GM12892 (cell line): Measurements from ENCODE around the gene WDR27.
"Not testable (repeated sequence)": the region's sequence is repeated elsewhere in the genome, so short reads cannot be mapped to it uniquely, and the experiment has no call there.

Source experiments
- DNase-seq: peaks from one replicate; pipeline ENCODE4 v3.0.0; 2011; ENCODE audit not compliant: insufficient read length
- FAIRE-seq: peaks from 2 replicates; lab custom pipeline; 2011; peaks lifted over from hg19 to GRCh38; lab: Jason Lieb, UNC
- POLR2A ChIP-seq: IDR thresholded peaks from 2 replicates; pipeline ENCODE4 v1.6.1; 2011; ENCODE audit warnings: low read depth, low read length, control low read depth
- POLR2AphosphoS5 ChIP-seq: IDR thresholded peaks from 2 replicates; pipeline ENCODE4 v1.6.1; 2011; ENCODE audit warnings: low read depth, low read length, control low read depth
- TAF1 ChIP-seq: IDR thresholded peaks from 2 replicates; pipeline ENCODE4 v1.6.1; 2011; ENCODE audit warnings: low read depth, mild to moderate bottlenecking, control low read depth, low read length, borderline replicate concordance

The WDR27 gene

DNA sequence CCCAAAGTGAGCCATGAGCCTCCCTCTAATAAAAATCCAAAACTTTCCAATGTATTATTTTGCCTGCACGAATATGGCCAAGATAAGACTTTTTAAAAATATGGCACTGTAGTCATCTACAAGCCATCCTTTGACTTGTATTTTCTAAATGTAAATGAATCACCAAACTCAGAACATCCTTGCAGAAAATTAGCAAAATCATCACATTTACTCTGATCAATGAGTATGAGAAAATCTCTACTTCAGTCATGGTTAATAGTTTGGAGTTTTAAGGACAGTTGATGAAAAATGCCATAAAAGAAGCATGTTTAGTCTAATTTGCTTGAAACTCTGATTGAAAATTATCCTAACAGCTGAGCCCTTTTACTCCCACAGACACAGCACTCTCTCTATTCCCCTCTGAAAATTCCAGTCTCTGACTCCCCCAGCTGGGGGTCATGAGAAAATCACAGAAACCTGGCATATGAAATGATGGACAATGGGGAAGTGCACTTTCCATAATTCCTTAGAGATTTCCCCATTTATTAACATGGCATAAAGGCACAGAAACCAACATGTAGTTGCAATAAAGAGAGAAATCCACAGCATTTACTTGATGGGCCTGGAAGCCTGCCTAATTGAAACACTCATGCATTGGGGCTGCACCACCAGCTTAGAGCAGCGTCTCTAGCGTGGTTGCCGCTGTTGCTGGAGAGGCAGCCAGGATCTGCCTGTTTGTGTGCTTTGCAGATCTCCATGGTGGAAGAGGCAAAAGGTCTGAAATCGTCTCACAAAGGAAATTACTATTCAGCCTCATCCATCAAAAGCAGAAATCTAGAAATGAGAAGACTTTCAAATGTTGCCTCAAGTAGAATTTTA, 214.0 kb downstream of the WDR27 start:
- no peak for FAIRE-seq
- no peak for DNase-seq
- TF ChIP-seq POLR2A (no peak), POLR2AphosphoS5 (no peak), TAF1 (no peak)

DNA sequence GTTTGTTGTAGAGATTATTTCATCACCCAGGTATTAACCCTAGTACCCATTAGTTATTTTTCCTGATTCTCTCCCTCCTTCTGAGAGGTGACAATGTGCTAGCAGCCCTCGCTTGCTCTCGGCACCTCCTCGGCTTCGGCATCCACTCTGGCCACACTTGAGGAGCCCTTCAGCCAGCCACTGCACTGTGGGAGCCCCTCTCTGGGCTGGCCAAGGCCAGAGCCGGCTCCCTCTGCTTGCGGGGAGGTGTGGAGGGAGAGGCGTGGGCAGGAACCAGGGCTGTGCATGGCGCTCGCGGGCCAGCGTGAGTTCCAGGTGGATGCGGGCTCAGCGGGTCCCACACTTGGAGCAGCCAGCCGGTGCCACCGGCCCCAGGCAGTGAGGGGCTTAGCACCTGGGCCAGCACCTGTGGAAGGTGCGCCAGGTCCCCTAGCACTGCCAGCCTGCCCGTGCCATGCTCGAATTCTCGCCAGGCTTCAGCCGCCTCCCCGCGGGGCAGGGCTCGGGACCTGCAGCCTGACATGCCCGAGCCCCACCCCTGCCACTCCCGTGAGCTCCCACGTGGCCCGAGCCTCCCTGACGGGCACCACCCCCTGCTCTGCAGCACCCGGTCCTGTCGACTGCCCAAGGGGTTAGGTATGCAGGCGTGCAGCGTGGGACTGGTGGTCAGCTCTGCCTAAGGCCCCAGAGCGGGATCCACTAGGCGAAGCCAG, 221.9 kb downstream of the WDR27 start:
- DNase-seq, result no peak
- no peak for TF ChIP-seq POLR2AphosphoS5
- TF ChIP-seq TAF1, result no peak
- no peak for TF ChIP-seq POLR2A
- FAIRE-seq, result no peak

DNA sequence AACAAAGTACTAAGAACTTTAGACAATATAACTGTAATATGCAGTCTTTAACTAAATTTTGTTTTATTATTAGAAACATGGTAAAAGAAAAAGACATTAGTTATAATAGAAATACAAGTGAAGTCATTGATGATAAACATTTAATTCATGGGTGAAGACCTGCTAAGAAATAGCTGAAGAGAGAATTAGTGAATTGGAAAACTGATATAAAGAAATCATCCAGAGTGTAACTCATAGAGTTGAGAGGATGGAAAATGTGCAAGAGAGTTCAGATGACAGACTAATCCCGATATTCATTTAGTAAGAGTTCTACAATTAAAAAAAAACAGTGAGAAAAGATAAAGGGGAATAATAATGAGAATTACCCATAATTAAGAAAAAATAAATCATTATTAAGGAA, 227.5 kb downstream of the WDR27 start:
- DNase-seq (no peak), FAIRE-seq (no peak)
- no peak for TF ChIP-seq POLR2A
- TF ChIP-seq POLR2AphosphoS5, result no peak
- TF ChIP-seq TAF1, result no peak

DNA sequence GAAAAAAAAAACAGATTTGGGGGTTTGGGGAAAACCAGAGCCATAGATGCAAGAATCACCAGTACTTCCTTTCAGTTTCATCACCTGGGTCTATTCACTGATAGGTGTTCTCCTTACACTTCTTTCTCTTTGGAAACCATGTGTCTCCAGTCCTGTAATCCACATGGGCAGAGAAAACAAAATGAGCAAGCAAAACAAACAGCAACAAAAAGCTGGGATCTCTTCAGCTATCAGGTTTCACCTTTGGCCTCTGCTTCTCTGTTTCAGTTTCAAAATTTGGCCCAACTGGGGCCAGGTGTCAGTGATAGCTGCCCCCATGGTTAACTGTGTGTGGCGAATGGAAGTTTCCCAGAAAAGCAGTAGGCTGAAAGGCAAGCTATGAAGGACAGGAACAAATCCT, 228.2 kb downstream of the WDR27 start:
- TF ChIP-seq POLR2A (no peak), POLR2AphosphoS5 (no peak), TAF1 (no peak)

DNA sequence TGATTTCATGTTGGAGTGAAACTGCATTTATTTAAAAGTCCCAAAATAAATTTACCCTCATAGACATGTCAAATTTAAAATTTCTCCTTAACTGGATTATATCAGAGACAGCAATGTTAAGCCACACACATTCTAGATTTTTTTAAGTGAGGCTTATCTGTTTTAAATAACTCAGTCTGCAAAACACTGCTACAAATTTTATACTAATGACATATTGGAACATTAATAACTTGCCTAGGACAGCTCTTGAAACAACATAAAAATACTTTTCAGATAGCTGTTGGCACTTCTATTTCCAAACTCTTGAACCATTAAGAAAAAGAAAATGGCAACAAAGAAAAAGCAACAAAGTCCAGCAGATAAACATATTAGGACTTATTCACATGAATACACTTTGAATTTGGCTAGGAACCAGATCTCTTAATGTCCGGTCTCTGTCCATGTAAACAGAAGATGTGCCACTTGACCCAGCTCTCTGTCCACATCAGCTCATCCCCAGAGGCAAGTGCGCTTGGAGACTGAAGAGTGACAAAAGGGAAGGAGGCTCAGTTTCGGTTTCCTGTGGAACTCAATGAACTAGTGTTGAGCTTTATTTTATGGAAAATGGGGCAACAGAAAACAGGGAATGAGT, 228.9 kb downstream of the WDR27 start:
- DNase-seq (no peak), FAIRE-seq (no peak)
- TF ChIP-seq TAF1, result no peak
- TF ChIP-seq POLR2AphosphoS5, result no peak
- no peak for TF ChIP-seq POLR2A

More for the DNA sequence above, 228.2 kb downstream of the WDR27 start:
- DNase-seq (no peak), FAIRE-seq (no peak)

DNA sequence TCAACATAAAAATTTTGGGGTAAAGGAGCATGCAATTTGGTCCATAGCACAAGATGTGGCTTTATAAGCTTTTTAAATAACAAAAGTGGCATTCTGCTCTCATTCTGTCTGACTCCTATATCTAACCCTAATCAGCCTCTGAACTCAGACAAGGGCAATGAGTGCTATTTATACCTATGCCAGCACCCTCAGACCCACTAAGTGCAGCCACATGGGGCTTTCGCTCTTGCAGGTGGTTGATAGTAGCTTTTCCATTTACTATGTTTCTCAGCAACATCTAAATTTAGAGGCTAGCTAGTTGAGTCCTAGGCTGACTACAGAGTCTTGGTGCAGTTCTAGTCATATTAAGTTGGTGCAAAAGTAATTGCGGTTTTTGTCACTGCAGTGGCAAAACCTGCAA, 231.0 kb downstream of the WDR27 start:
- FAIRE-seq, result no peak
- no peak for TF ChIP-seq POLR2AphosphoS5
- no peak for TF ChIP-seq POLR2A
- no peak for TF ChIP-seq TAF1
- no peak for DNase-seq

DNA sequence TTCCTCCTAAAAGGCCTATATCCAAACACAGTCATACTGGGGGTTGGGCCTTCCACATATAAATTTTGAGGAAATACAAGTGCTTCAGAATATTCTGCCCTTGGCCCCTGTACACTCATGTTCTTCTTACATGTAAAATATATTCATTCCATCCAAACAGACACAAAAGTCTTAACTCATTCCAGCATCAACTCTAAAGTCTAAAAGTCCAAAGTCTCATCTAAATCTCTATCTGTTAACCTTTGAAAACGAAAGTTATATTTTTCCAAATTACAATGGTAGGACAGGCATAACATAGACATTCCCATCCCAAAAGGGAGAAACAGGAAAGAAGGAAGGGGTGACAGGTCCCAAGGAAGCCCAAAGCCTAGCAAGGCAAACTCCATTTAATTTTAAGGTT, 232.8 kb downstream of the WDR27 start:
- no peak for FAIRE-seq

DNA sequence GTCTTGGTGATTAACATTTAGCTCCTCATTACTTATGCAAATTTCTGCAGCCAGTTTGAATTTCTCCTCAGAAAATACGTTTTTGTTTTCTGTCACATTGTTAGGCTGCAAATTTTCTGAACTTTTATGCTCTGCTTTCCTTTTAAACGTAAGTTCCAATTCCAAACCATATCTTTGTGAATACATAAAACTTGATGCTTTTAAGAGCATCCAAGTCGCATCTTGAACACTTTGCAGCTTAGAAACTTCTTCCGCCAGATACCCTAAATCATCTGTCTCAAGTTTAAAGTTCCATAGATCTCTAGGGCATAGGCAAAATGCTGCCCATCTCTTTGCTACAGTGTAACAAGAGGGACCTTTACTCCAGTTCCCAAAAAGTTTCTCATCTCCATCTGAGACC, 234.1 kb downstream of the WDR27 start:
- FAIRE-seq, DNase-seq: not testable (repeated sequence)

More for the DNA sequence above, 232.8 kb downstream of the WDR27 start:
- TF ChIP-seq POLR2AphosphoS5 (no peak), POLR2A (no peak), TAF1 (no peak)
- no peak for DNase-seq

DNA sequence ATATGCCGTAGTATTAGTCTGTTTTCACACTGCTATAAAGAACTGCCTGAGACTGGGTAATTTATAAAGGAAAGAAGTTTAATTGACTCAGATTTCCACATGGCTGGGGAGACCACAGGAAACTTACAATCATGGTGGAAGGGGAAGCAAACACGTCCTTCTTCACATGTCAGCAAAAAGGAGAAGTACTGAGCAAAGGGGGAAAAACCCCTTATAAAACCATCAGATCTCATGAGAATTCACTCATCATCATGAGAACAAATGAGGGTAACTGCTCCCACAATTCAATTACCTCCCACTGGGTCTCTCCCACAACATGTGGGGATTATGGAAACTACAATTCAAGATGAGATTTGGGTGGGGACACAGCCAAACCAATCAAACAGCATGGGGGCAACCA, 235.6 kb downstream of the WDR27 start:
- not testable (repeated sequence) for DNase-seq, FAIRE-seq

DNA sequence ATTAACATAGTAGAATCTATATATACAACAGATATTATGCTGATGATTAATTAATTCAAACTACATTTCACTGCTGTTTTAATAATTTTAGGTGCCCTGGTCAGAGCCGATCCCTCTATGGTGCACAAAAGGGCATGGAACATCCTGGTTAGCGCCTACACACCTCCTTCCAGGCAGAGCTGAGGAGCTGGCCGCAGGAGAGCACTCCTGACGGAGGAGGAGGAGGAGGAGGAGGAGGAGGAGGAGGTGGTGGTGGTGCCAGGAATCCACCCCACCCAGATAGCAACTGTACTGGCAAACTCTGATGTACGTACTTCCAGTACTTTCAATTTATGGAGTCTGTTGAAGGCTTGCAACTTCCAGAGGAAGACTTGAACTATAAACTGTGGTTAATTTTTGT, 244.1 kb downstream of the WDR27 start:
- FAIRE-seq, result no peak
- no peak for DNase-seq
- TF ChIP-seq POLR2A, result no peak
- TF ChIP-seq TAF1, result no peak
- no peak for TF ChIP-seq POLR2AphosphoS5

DNA sequence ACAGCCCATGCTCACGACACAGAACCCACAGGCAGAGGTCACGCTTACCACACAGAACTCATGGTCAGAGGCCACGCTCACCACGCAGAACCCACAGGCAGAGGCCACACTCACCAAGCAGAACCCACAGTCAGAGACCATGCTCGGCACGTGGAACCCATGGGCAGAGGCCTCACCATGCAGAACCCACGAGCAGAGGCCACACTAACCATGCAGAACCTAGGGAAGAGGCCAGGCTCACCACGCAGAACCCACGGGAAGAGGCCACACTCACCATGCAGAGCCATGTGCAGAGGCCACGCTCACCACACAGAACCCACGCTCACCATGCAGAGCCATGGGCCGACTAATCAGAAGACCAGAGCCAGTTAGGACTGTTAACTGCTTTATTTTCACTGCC, 245.0 kb downstream of the WDR27 start:
- no peak for TF ChIP-seq POLR2A
- no peak for TF ChIP-seq POLR2AphosphoS5
- no peak for TF ChIP-seq TAF1
- FAIRE-seq (no peak), DNase-seq (no peak)

DNA sequence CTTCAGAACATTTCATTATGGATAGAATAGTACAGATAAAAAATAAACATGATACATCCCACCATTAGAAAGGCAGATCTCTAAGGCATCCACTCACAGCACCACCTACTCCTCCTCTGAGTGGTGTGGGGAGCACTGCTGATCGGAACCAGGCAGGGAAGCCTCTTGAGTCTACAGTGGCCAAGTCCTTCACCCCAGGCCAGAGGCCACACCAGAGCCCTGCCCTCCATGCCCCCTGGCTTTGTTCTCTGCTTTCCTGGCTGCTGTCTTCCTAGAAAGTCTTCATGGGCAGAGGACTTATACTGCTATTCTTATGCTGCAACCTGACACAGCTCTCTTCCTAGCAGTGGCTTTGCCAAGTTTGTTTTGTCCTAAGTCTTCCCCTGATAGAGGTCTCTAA, 246.4 kb downstream of the WDR27 start:
- no peak for FAIRE-seq
- no peak for TF ChIP-seq POLR2AphosphoS5
- no peak for TF ChIP-seq TAF1
- no peak for TF ChIP-seq POLR2A
- DNase-seq, result no peak

DNA sequence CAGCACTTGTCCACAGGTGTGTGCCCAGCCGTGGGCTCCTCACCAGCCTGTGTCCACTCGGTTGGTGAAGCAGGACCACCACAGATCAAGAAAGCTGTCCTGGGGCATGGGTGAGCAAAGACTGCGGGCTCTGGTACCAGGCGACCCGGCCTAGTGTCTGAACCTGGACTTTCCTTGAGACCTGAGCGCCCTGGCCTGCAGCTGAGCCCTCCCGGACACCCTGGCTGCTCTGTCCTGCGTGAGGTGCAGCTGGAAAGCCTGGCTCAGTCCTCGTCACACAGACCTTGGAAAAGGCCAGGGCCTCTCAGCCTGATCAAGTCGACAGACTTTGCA, 247.0 kb downstream of the WDR27 start:
- no peak for FAIRE-seq
- no peak for DNase-seq
- TF ChIP-seq POLR2A (no peak), POLR2AphosphoS5 (no peak), TAF1 (no peak)
